GM21825 (cell line): ENCODE measurements around the gene ANKRD12.
A peak's percentile ranks its signal among the peaks of the same experiment; 100 is the strongest.

Source experiments
- ATAC-seq: cut with Tn5 transposase; IDR thresholded peaks from one replicate; pipeline ENCODE4 v1.9.1; 2021; ENCODE audit warnings: mild to moderate bottlenecking, moderate library complexity; ENCODE audit not compliant: unreplicated experiment

Gene ANKRD12

GRCh38 chr18:9285604-9286003, 149.0 kb downstream of the ANKRD12 start:
- no peak for ATAC-seq

GRCh38 chr18:9287036-9287435, 150.5 kb downstream of the ANKRD12 start:
- ATAC-seq, result no peak

GRCh38 chr18:9289698-9290097, 153.1 kb downstream of the ANKRD12 start:
- ATAC-seq, result no peak

- ATAC-seq, result no peak
Observed at GRCh38 chr18:9290156-9290555, 153.6 kb downstream of the ANKRD12 start.

- ATAC-seq, result no peak
Observed at GRCh38 chr18:9292047-9292446, 155.5 kb downstream of the ANKRD12 start.

- no peak for ATAC-seq
Observed at GRCh38 chr18:9293948-9294347, 157.4 kb downstream of the ANKRD12 start.

- ATAC-seq, result no peak
Observed at GRCh38 chr18:9296233-9297006, 159.8 kb downstream of the ANKRD12 start.

- no peak for ATAC-seq
Observed at GRCh38 chr18:9297007-9297393, 160.4 kb downstream of the ANKRD12 start.

- ATAC-seq, result no peak
Observed at GRCh38 chr18:9304388-9305070, 167.9 kb downstream of the ANKRD12 start.

GRCh38 chr18:9319333-9319732, 182.8 kb downstream of the ANKRD12 start:
- ATAC-seq, result no peak

- ATAC-seq, result no peak
Observed at GRCh38 chr18:9321017-9321452, 184.5 kb downstream of the ANKRD12 start.

GRCh38 chr18:9321736-9322135, 185.2 kb downstream of the ANKRD12 start:
- no peak for ATAC-seq

GRCh38 chr18:9322744-9323143, 186.2 kb downstream of the ANKRD12 start:
- no peak for ATAC-seq

- ATAC-seq, result no peak
Observed at GRCh38 chr18:9323750-9324445, 187.3 kb downstream of the ANKRD12 start.

GRCh38 chr18:9325716-9326115, 189.1 kb downstream of the ANKRD12 start:
- ATAC-seq, result no peak

- ATAC-seq, result no peak
Observed at GRCh38 chr18:9328776-9329175, 192.2 kb downstream of the ANKRD12 start.

GRCh38 chr18:9329471-9329870, 192.9 kb downstream of the ANKRD12 start:
- no peak for ATAC-seq

GRCh38 chr18:9330419-9330818, 193.8 kb downstream of the ANKRD12 start:
- ATAC-seq, result no peak

- ATAC-seq, result peak; percentile 29
Observed at GRCh38 chr18:9333441-9334328, 197.1 kb downstream of the ANKRD12 start.

GRCh38 chr18:9334329-9334972, 197.9 kb downstream of the ANKRD12 start, which contains the start of gene TWSG1:
TSS of gene TWSG1 (plus strand) at chr18:9334773. CDS start at chr18:9337230, 2,457 bp downstream.
- ATAC-seq, result peak; percentile 78
